DOHH2 (cell line): ENCODE results near the gene ZSCAN2.

Source experiments
- H3F3A ChIP-seq: fragments of 200-600 bp; sonication (generic), shearing (Covaris generic); 2 replicates; pipeline ENCODE4 v1.6.0; 2016; ENCODE audit warnings: antibody characterized with exemption, mild to moderate bottlenecking; ENCODE audit not compliant: control insufficient read depth, insufficient read depth
- H3K27ac ChIP-seq: fragments of 200-600 bp; sonication (generic); 2 replicates; pipeline ENCODE4 v1.5.1; 2014; ENCODE audit warnings: low read depth, mild to moderate bottlenecking, low read length, moderate library complexity
- H3K27me3 ChIP-seq: fragments of 200-600 bp; sonication (generic); 2 replicates; pipeline ENCODE4 v1.6.1; 2014; ENCODE audit warnings: mild to moderate bottlenecking, low read length, mixed read lengths; ENCODE audit not compliant: control insufficient read depth
- H3K36me3 ChIP-seq: fragments of 200-600 bp; sonication (generic); 2 replicates; pipeline ENCODE4 v1.6.1; 2014; ENCODE audit warnings: mild to moderate bottlenecking, low read length, moderate library complexity, mixed read lengths; ENCODE audit not compliant: control insufficient read depth
- H3K4me1 ChIP-seq: fragments of 200-600 bp; sonication (generic); 2 replicates; pipeline ENCODE4 v1.6.1; 2014; ENCODE audit warnings: mild to moderate bottlenecking, low read length, mixed read lengths; ENCODE audit not compliant: control insufficient read depth
- H3K4me2 ChIP-seq: fragments of 200-600 bp; sonication (generic); 2 replicates; pipeline ENCODE4 v1.6.0; 2014; ENCODE audit warnings: mild to moderate bottlenecking, low read length, moderate library complexity
- H3K4me3 ChIP-seq: fragments of 200-600 bp; sonication (generic); 2 replicates; pipeline ENCODE4 v1.5.1; 2014; ENCODE audit warnings: mild to moderate bottlenecking, low read length, mixed read lengths
- H3K79me2 ChIP-seq: fragments of 200-600 bp; sonication (generic); 2 replicates; pipeline ENCODE4 v1.6.1; 2014; ENCODE audit warnings: mild to moderate bottlenecking, low read length, mixed read lengths; ENCODE audit not compliant: control insufficient read depth
- H3K9me2 ChIP-seq: fragments of 200-600 bp; sonication (generic); replicated peaks from 2 replicates; pipeline ENCODE4 v1.6.1; 2014; ENCODE audit warnings: mild to moderate bottlenecking, low read length, mixed read lengths; ENCODE audit not compliant: control insufficient read depth
- H3K9me3 ChIP-seq: fragments of 200-600 bp; sonication (generic); 2 replicates; pipeline ENCODE4 v1.6.1; 2014; ENCODE audit warnings: antibody characterized with exemption, low read length, mixed read lengths; ENCODE audit not compliant: control insufficient read depth, insufficient read depth
- H4K20me1 ChIP-seq: fragments of 200-600 bp; sonication (generic); 2 replicates; pipeline ENCODE4 v1.6.0; 2014; ENCODE audit warnings: low read depth, mild to moderate bottlenecking, antibody characterized with exemption, low read length, moderate library complexity; ENCODE audit not compliant: control insufficient read depth, insufficient read depth
- CTCF ChIP-seq: fragments of 200-600 bp; sonication (generic); IDR thresholded peaks from one replicate; pipeline ENCODE4 v1.5.1; 2014; ENCODE audit warnings: antibody characterized with exemption, mild to moderate bottlenecking, low read depth, low read length; ENCODE audit not compliant: poor library complexity, severe bottlenecking
- EZH2phosphoT487 ChIP-seq: fragments of 200-600 bp; sonication (generic); IDR thresholded peaks from 2 replicates; pipeline ENCODE4 v1.6.1; 2017; ENCODE audit warnings: borderline replicate concordance, mild to moderate bottlenecking, antibody characterized with exemption, low read length, moderate library complexity, mixed read lengths

ZSCAN2 gene

GRCh38 chr15:84620626-84621025 lies 19.8 kb downstream of the ZSCAN2 start:
- Histone ChIP-seq H3K4me2 (no peak overlapping the region), H3K9me2 (no peaks in the 10 kb centered on the region), H3K4me3 (no peak overlapping the region), H4K20me1 (no peaks in the 10 kb centered on the region), H3K9me3 (peaks cover 24% of the 10 kb centered on the region), H3K79me2 (no peaks in the 10 kb centered on the region), H3K36me3 (peaks cover 24% of the 10 kb centered on the region), H3K4me1 (no peaks in the 10 kb centered on the region), H3F3A (no peaks in the 10 kb centered on the region), H3K27me3 (no peaks in the 10 kb centered on the region), H3K27ac (no peak overlapping the region)
- TF ChIP-seq CTCF: no peak
- TF ChIP-seq EZH2phosphoT487: no peak

- H3F3A ChIP-seq: no peaks in the 10 kb centered on the region
- no peak overlapping the region for H3K27ac ChIP-seq
- no peaks in the 10 kb centered on the region for H3K27me3 ChIP-seq
- H3K79me2 ChIP-seq: no peaks in the 10 kb centered on the region
- TF ChIP-seq CTCF (no peak), EZH2phosphoT487 (no peak)
- no peaks in the 10 kb centered on the region for H3K4me1 ChIP-seq
- no peak overlapping the region for H3K4me3 ChIP-seq
- peaks cover 24% of the 10 kb centered on the region for H3K9me3 ChIP-seq
- peaks cover 24% of the 10 kb centered on the region for H3K36me3 ChIP-seq
- H3K4me2 ChIP-seq: no peak overlapping the region
- H4K20me1 ChIP-seq: no peaks in the 10 kb centered on the region
- H3K9me2 ChIP-seq: no peaks in the 10 kb centered on the region
Measured at GRCh38 chr15:84621358-84621979, 20.7 kb downstream of the ZSCAN2 start.

GRCh38 chr15:84624359-84624758 lies 23.6 kb downstream of the ZSCAN2 start:
- Histone ChIP-seq H4K20me1 (no peaks in the 10 kb centered on the region), H3K27ac (no peak overlapping the region), H3K4me3 (no peak overlapping the region)

More at GRCh38 chr15:84624359-84624758, 23.6 kb downstream of the ZSCAN2 start:
- peaks cover 24% of the 10 kb centered on the region for H3K36me3 ChIP-seq
- no peaks in the 10 kb centered on the region for H3F3A ChIP-seq
- H3K79me2 ChIP-seq: no peaks in the 10 kb centered on the region
- TF ChIP-seq CTCF: no peak
- TF ChIP-seq EZH2phosphoT487: no peak
- H3K4me2 ChIP-seq: no peak overlapping the region
- peaks cover 24% of the 10 kb centered on the region for H3K9me3 ChIP-seq
- no peaks in the 10 kb centered on the region for H3K27me3 ChIP-seq
- H3K9me2 ChIP-seq: no peaks in the 10 kb centered on the region
- no peaks in the 10 kb centered on the region for H3K4me1 ChIP-seq
